Head of caudate nucleus (tissue), 42 donors: Measurements from ENCODE around the gene C1RL.
"Not testable (repeated sequence)": the region's sequence is repeated elsewhere in the genome, so short reads cannot be mapped to it uniquely, and the experiment has no call there.

ENCODE experiments used
- DNase-seq, 42 donors: peaks; one replicate each; pipeline versions ENCODE4 v3.0.0 to v3.0.0-alpha.2; 2020 to 2021; ENCODE audit warnings: mixed read lengths in 7 of 42
- intact Hi-C: fragments of 100-400 bp; cut with DNase I; formaldehyde crosslinking; loops from one replicate; pipeline ENCODE4 v1.15.0; 2022

The C1RL gene

GRCh38 chr12:7054925-7055324 is 54.1 kb downstream of the C1RL start:
- intact Hi-C loops: no loop called here

GRCh38 chr12:7049973-7050372 is 59.0 kb downstream of the C1RL start:
- intact Hi-C loops, DNase-seq: not testable (repeated sequence)

More at GRCh38 chr12:7054925-7055324, 54.1 kb downstream of the C1RL start:
- no peak for DNase-seq

- DNase-seq, intact Hi-C loops: not testable (repeated sequence)
These were observed 59.5 kb downstream of the C1RL start for GRCh38 chr12:7049445-7049951.

DNA sequence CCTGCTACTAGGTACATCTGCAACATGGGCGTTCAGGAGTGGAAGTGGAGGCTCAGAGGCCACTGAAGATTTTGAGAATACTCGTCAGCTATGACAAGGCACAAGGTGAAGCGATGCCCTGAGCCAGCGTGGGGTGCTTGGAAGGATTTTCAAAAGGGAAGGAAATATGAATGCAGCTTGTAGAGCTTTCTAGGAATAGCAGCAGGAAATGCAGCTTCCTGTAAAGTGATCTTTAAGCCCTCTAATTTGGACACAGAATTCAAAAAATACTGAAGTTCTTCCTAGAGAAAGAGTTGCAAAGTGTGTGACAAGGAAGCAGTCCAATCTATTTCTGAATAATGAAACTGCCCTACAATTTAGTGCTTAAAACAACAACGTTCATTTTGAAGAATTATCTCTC is 61.7 kb downstream of the C1RL start:
- DNase-seq: no peak
- intact Hi-C loops: no loop called here

DNA sequence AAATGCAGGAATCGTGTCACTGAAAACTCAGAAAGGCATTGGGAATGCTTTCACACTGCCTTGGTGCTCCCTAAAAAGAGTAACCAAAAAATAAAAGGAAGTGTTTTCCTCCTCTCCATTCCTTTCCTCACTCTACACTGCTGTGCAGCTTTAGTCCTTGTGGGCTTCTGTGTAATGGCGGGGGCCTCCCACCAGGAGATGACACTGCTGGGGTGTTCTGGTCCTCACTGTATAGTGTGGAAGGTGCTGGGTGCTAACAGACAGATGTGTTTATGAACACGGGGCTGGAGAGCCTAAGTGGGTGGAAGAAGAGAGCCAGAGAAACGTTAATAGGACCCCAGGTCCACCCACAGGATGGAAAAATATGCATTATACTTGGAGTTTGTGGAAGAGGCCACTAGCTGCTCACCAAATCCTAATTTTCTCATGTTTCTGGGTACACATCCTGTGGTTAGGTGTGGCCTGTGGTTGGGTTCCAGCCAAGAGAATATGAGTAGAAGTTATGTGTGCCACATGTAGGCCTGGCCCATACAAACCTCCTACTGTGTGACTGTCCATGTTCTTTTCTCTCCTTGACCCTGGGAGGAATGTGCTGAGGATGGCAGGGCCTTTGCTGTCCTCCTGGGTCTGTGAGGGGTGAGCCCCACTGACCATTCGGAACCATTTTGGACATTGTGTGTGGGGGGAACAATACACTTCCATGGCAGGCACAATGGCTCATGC is 62.5 kb downstream of the C1RL start:
- DNase-seq: no peak
- intact Hi-C loops: no loop called here

DNA sequence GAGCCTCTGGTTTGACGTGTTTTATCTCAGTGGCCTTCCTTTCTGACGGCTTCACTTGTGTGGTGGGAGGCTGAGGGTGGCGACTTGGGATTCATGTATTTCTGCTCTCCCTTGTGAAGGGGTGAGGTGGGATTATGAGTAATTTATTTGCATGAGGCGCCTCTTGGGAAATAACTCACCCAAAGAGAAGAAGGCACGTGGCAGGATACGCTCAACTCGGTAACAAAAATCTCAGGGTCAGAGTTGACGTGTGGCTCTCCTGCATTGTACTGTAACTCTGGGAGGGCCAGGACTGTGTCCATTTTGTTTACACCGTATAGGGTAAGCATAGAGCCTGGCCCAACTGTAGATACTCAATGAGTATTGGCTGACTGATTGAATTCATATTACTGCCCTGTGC is 63.1 kb downstream of the C1RL start:
- intact Hi-C loops: no loop called here
- DNase-seq: no peak
